AG09319 (cell line): Measurements from ENCODE around the gene BHMT2.

ENCODE experiments used
- DNase-seq: peaks from one replicate; pipeline ENCODE4 v3.0.0-alpha.2; 2010; ENCODE audit warnings: low read depth; ENCODE audit errors: extremely low read depth
- TF ChIP-seq, protein P1 (sequence below): IDR thresholded peaks from 2 replicates; pipeline ENCODE4 v1.5.1; 2011; ENCODE audit warnings: low read depth, mild to moderate bottlenecking, inconsistent platforms, low read length, moderate library complexity

The BHMT2 gene

DNA sequence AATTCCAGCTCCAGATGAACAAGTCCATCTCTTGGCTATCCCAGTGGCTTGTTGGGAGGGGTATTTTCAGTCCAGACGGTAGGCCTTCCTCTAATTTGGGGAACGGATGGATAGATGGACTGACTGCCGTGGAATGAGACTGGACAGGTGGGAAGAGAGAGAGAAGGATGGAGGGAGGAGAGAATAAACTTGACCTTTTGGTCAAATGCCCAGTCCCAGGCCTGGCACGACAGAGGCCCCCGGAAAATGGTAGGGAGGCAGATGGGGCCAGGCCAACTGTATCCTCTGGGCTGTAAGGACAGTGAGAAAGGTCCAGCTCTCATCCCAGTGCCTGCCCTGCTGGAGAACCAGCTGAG, 43.1 kb downstream of the BHMT2 start:
- TF ChIP-seq, protein P1, sequence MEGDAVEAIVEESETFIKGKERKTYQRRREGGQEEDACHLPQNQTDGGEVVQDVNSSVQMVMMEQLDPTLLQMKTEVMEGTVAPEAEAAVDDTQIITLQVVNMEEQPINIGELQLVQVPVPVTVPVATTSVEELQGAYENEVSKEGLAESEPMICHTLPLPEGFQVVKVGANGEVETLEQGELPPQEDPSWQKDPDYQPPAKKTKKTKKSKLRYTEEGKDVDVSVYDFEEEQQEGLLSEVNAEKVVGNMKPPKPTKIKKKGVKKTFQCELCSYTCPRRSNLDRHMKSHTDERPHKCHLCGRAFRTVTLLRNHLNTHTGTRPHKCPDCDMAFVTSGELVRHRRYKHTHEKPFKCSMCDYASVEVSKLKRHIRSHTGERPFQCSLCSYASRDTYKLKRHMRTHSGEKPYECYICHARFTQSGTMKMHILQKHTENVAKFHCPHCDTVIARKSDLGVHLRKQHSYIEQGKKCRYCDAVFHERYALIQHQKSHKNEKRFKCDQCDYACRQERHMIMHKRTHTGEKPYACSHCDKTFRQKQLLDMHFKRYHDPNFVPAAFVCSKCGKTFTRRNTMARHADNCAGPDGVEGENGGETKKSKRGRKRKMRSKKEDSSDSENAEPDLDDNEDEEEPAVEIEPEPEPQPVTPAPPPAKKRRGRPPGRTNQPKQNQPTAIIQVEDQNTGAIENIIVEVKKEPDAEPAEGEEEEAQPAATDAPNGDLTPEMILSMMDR = no peak
- DNase-seq = no peak

DNA sequence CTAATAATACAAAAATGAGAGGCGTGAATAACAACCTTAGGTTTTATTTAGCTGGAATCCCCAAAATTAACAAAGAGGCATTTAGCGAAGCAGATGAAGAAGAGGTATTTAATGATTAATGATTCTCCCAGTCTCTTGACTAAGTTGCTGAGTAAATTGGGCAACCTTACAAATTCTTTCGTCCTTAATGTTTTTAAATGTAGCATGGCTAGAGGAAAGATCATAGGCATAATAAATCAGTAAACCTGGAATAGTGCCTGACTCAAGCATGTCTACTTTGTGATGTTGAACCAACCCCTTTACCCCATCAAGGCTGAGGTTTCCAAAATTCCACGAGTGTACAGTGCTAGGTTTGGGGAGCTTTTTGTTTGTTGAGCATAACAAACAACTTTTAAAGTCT, 49.9 kb downstream of the BHMT2 start:
- TF ChIP-seq, protein P1 = no peak
- DNase-seq = no peak

DNA sequence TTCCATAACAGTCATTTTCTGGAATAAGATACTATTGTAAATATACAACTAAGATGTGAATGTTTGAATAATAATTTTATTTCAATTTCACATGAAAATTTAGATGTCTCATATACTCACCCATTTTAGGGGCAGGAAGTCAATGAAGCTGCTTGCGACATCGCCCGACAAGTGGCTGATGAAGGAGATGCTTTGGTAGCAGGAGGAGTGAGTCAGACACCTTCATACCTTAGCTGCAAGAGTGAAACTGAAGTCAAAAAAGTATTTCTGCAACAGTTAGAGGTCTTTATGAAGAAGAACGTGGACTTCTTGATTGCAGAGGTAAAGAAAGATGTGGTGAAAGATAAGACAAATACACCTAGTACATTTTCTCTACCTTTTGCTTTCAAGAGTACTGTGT, 50.7 kb downstream of the BHMT2 start:
- DNase-seq = no peak
- TF ChIP-seq, protein P1 = no peak

DNA sequence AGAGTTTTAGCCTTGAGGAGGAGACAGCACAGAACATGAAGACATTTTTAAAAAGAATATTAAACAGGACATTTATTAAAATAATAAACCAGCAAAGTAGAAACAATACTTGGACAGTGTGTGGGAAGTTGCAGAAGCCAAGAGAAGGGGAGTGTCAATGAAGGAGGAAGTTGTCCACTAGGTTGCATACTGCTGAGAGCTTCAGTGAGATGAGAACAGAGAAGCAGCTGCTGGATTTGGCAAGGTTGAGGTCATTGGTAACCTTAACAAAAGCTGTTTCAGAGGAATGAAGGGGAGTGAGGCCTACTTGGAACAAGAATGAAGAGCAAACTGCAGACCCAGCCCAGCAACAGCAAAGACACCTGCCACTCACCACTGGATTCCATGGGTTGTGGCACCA, 53.4 kb downstream of the BHMT2 start:
- no peak for DNase-seq
- TF ChIP-seq, protein P1 = no peak

DNA sequence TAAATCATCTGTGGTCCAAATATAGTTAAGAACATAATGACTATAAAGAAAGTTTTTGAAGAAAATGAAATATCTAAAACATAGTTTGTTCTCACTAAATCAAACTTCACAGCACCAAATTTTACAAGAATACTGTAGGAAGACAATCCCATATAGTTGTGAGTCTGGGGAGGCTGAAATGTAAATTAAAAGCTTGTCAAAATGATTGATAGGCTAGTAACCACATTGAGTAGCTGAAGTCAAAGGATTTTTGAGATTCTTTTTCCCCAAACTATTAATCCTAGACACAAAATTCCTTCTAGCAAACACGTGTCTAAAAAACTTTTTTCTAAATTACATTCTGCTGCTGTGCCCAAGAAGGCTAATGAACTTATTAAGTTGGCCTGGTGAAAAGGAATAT, 55.0 kb downstream of the BHMT2 start:
- no peak for DNase-seq
- TF ChIP-seq, protein P1 = no peak

DNA sequence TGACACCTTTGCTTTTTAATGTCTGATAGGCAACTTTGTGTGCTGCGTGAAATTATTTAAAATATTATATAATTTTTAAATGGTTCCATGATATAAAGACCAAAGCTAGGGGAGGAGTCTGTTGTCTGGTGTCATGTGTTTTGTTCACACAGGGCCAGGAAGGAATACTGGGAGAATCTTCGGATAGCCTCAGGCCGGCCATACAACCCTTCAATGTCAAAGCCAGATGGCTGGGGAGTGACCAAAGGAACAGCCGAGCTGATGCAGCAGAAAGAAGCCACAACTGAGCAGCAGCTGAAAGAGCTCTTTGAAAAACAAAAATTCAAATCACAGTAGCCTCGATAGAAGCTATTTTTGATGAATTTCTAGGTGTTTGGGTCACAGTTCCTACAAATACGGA, 61.2 kb downstream of the BHMT2 start:
- DNase-seq = no peak
- TF ChIP-seq, protein P1 = no peak

DNA sequence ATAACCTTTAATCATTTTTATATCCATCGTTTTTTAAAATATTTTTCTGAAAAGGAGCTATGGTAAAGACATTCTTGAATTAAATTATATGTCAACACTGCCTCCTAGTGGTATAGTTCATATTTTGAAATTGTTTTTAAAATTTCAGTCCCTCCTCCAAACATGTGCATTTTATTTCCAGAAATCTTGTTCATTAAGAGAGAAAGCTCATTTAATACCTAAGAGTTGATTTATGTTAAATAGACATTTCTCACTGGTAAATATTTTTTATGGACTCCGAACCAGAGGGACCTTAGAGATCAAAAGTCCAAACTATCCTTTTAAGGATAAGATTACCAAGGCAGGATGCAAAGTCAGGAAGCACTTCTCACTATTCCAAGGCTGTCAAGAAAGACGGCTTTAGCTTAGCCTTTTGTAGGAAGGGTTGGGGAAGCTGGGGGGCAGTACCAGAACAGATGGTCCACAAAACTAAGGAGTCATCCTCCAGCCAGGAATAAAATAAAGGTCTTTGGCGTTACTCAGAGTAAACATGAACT, 63.6 kb downstream of the BHMT2 start:
- TF ChIP-seq, protein P1 = peak; percentile 28
- no peak for DNase-seq
